ENCODE measurements around the gene LIAS.

LIAS gene

GRCh38 chr4:39451423-39452023, 7.3 kb upstream of the LIAS start:
- DNase-seq (ENCODE audit: low read depth in 1 of 2, low spot score in 1 of 2): no peak
- H3K27ac ChIP-seq (replicated peaks): no peak overlapping the region
- no peak overlapping the region for H3K4me3 ChIP-seq (replicated peaks; ENCODE audit: insufficient read depth, low read length)
- no peak for TF ChIP-seq GABPA (IDR thresholded peaks at IDR 0.05; ENCODE audit: low read depth)
- TF ChIP-seq POLR2AphosphoS5 (IDR thresholded peaks at IDR 0.05; ENCODE audit: low read depth): 0 out of 2 replicates have a peak, but pooled peaks have one; percentile 75
- H3K27me3 ChIP-seq (ENCODE audit: insufficient read depth, poor library complexity, severe bottlenecking): no peaks in the 10 kb centered on the region

DNA sequence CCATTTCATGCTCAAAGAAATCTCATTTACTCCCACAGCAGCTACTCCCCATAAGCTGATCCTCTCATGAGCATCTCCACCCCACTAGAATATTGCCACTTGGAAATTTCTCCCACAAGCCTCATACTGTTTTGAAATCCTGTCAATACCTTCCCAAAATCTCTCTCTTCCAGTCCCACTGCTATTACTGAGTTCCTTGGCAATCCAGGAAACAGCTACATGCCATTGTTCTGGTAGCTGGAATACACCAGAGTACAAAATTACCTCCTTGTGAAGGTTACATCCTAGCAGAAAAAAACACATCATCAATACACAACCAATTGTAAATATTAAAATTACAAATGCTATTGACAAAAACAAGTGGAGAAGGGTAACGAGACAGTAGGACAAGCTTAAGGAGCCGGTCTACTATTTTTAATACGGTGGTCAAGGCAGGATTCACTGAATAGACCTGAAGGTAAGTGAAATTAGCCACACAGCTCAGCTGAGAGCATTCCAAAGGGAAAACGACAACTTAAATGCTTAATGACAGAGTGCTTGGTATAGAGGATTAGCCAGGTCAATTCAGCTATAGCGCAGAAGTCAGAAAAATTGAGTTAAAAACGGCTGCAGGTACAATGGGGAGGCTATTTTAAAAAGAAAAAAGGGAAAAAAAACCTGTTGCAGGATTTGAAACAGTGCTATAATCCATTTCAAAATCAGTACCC, 6.5 kb upstream of the LIAS start:
- Histone ChIP-seq H3K27ac (replicated peaks) (no peak overlapping the region), H3K27me3 (ENCODE audit: insufficient read depth, poor library complexity, severe bottlenecking) (no peaks in the 10 kb centered on the region), H3K4me3 (replicated peaks; ENCODE audit: insufficient read depth, low read length) (no peak overlapping the region)
- TF ChIP-seq POLR2AphosphoS5 (IDR thresholded peaks at IDR 0.05; ENCODE audit: low read depth) (peak; percentile 3), SPI1 (IDR thresholded peaks at IDR 0.05; ENCODE audit: borderline replicate concordance, low read depth) (no peak)
- DNase-seq (ENCODE audit: low read depth in 1 of 2, low spot score in 1 of 2): no peak

DNA sequence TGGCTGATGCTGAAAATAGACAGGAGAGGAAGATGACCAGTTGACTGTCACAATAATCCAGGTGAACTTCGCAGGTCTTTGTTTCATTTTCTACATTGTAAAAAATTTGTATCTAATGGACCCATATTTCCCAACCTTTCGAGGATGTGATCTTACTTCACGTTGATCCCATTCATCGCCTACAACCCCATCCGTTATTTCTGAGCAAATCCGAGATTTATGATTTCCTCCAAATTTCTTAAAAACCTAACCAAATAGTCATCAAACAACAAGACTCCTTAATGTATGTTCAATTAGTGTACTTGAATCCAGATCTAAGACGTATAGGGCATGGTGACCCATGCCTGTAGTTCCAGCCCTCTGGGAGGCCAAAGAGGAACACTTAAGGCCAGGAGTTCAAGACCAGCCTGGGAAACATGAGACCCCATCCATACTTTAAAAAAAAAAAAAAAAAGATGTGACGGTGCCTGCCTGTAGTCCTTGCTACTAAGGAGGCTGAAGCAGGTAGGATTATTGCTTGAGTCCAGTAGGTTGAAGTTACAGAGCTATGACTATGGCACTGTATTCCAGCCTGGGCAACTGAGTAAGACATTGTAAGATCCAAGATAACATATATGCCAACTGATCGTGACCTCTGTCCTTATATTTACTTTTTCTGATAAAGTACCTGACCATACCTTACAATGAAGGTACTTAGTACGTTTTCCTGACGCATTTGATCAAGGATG, 5.8 kb upstream of the LIAS start:
- no peaks in the 10 kb centered on the region for H3K27me3 ChIP-seq (ENCODE audit: insufficient read depth, poor library complexity, severe bottlenecking)
- TF ChIP-seq POLR2AphosphoS5 (IDR thresholded peaks at IDR 0.05; ENCODE audit: low read depth): peak; percentile 60
- TF ChIP-seq SPI1 (IDR thresholded peaks at IDR 0.05; ENCODE audit: borderline replicate concordance, low read depth): no peak

DNA sequence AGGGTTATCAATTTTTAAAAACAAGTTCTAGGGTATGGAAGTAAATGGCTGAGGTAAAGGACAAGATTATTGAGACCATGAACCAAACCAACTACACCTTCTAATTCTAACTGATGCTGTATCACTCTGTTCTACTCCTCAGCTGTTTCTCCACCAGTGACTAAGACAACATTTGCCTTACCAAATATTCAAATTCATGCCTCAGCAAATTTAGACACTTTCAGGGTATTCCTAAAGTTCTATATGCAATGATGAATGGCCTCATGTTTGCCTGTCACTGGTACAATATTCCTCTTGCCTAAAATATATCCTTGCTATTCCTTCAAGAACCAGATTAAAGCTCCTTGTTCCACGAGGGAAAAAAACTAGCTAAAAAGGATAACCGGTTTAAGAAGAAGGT, 5.1 kb upstream of the LIAS start:
- Histone ChIP-seq H3K4me3 (replicated peaks; ENCODE audit: insufficient read depth, low read length) (no peak overlapping the region), H3K27ac (replicated peaks) (no peak overlapping the region), H3K27me3 (ENCODE audit: insufficient read depth, poor library complexity, severe bottlenecking) (no peaks in the 10 kb centered on the region)
- no peak for DNase-seq (ENCODE audit: low read depth in 1 of 2, low spot score in 1 of 2)
- TF ChIP-seq POLR2AphosphoS5 (IDR thresholded peaks at IDR 0.05; ENCODE audit: low read depth): no peak
- TF ChIP-seq, protein P1, sequence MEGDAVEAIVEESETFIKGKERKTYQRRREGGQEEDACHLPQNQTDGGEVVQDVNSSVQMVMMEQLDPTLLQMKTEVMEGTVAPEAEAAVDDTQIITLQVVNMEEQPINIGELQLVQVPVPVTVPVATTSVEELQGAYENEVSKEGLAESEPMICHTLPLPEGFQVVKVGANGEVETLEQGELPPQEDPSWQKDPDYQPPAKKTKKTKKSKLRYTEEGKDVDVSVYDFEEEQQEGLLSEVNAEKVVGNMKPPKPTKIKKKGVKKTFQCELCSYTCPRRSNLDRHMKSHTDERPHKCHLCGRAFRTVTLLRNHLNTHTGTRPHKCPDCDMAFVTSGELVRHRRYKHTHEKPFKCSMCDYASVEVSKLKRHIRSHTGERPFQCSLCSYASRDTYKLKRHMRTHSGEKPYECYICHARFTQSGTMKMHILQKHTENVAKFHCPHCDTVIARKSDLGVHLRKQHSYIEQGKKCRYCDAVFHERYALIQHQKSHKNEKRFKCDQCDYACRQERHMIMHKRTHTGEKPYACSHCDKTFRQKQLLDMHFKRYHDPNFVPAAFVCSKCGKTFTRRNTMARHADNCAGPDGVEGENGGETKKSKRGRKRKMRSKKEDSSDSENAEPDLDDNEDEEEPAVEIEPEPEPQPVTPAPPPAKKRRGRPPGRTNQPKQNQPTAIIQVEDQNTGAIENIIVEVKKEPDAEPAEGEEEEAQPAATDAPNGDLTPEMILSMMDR (IDR thresholded peaks at IDR 0.05; ENCODE audit: insufficient read depth, low read length): no peak
- no peak for TF ChIP-seq GABPA (IDR thresholded peaks at IDR 0.05; ENCODE audit: low read depth)
- no peak for TF ChIP-seq SPI1 (IDR thresholded peaks at IDR 0.05; ENCODE audit: borderline replicate concordance, low read depth)
- no peak for TF ChIP-seq REST (IDR thresholded peaks at IDR 0.05; ENCODE audit: insufficient replicate concordance, low read depth)

More for the DNA sequence above, 5.8 kb upstream of the LIAS start:
- H3K27ac ChIP-seq (replicated peaks): no peak overlapping the region
- no peak overlapping the region for H3K4me3 ChIP-seq (replicated peaks; ENCODE audit: insufficient read depth, low read length)
- no peak for DNase-seq (ENCODE audit: low read depth in 1 of 2, low spot score in 1 of 2)

GRCh38 chr4:39455486-39455885, 3.4 kb upstream of the LIAS start:
- Histone ChIP-seq H3K27ac (replicated peaks) (no peak overlapping the region), H3K27me3 (ENCODE audit: insufficient read depth, poor library complexity, severe bottlenecking) (no peaks in the 10 kb centered on the region), H3K4me3 (replicated peaks; ENCODE audit: insufficient read depth, low read length) (no peak overlapping the region)
- TF ChIP-seq, protein P1 (IDR thresholded peaks at IDR 0.05; ENCODE audit: insufficient read depth, low read length): no peak
- TF ChIP-seq GABPA (IDR thresholded peaks at IDR 0.05; ENCODE audit: low read depth): no peak
- no peak for TF ChIP-seq REST (IDR thresholded peaks at IDR 0.05; ENCODE audit: insufficient replicate concordance, low read depth)
- TF ChIP-seq POLR2AphosphoS5 (IDR thresholded peaks at IDR 0.05; ENCODE audit: low read depth): no peak
- no peak for TF ChIP-seq SPI1 (IDR thresholded peaks at IDR 0.05; ENCODE audit: borderline replicate concordance, low read depth)
- DNase-seq (ENCODE audit: low read depth in 1 of 2, low spot score in 1 of 2): no peak
